BJ (cell line): ENCODE measurements around the gene TPRX2. TPM values are rescaled to one million over a fixed set of nuclear protein-coding genes. Genes with fewer than 3 reads are reported as not detected.

Source experiments
- CTCF ChIA-PET: fragments of 350-600 bp; formaldehyde crosslinking; extraction: SDS; loops from one replicate; lab custom pipeline; 2021; ENCODE audit warnings: antibody characterized with exemption, inconsistent platforms; lab: Yijun Ruan, JAX
- POLR2A ChIA-PET: fragments of 300-600 bp; sonication (Branson Sonifier 250); formaldehyde crosslinking; extraction: SDS; loops from one replicate; lab custom pipeline; 2021; ENCODE audit warnings: antibody characterized with exemption; lab: Charles Lee
- DNase-seq: peaks from one replicate; pipeline ENCODE4 v3.0.0-alpha.2; 2011; ENCODE audit warnings: low read depth
- H3K27me3 ChIP-seq: 2 replicates; pipeline ENCODE4 v1.6.0; 2011; ENCODE audit warnings: low read length; ENCODE audit not compliant: control insufficient read depth, insufficient read depth
- H3K36me3 ChIP-seq: 2 replicates; pipeline ENCODE4 v1.5.1; 2011; ENCODE audit warnings: low read length; ENCODE audit not compliant: control insufficient read depth, insufficient read depth
- H3K4me3 ChIP-seq: 2 replicates; pipeline ENCODE4 v1.5.1; 2011; ENCODE audit warnings: low read depth, mild to moderate bottlenecking, control low read depth, low read length
- CTCF ChIP-seq: IDR thresholded peaks from 2 replicates; pipeline ENCODE4 v1.5.1; 2011; ENCODE audit warnings: low read depth, mild to moderate bottlenecking, control low read depth, inconsistent platforms, low read length, moderate library complexity; ENCODE audit not compliant: insufficient read depth
- polyA plus RNA-seq: library from polyadenylated mRNA; depleted of rRNA; stranded (reverse); fragments of >200 nt; gene quantifications from 2 replicates; pipeline ENCODE4 v1.2.3, GENCODE V29; 2011

TPRX2 gene
- polyA plus RNA-seq, 1 experiment = not detected

GRCh38 chr19:47820410-47820809 is 38.6 kb upstream of the TPRX2 start:
- ChIA-PET POLR2A (no interaction called here), CTCF (interaction anchor here (0.6 to 2.2 kb wide), 2 partner anchors 15 to 43 kb away, joined by 3 to 7 read pairs; no protein-coding TSS in a partner anchor)
- Histone ChIP-seq H3K27me3 (peaks cover 15% of the 10 kb centered on the region), H3K4me3 (no peak overlapping the region), H3K36me3 (no peaks in the 10 kb centered on the region)
- TF ChIP-seq CTCF = no peak
- DNase-seq = no peak

- ChIA-PET POLR2A (no interaction called here), CTCF (interaction anchor here (0.9 kb wide), 1 partner anchor 15 kb away, joined by 4 read pairs; no protein-coding TSS in a partner anchor)
- Histone ChIP-seq H3K27me3 (peaks cover 15% of the 10 kb centered on the region), H3K36me3 (no peaks in the 10 kb centered on the region), H3K4me3 (no peak within 1 kb of the TSS)
- no peak for DNase-seq
- TF ChIP-seq CTCF = no peak
Observed at GRCh38 chr19:47821460-47822020, 37.5 kb upstream of the TPRX2 start, which contains the start of gene CRX. Gene CRX (plus strand): TSS chr19:47821937. CDS start chr19:47834444, 12,507 bp downstream.

- TF ChIP-seq CTCF = no peak
- no peak for DNase-seq
- Histone ChIP-seq H3K36me3 (no peaks in the 10 kb centered on the region), H3K4me3 (no peak overlapping the region), H3K27me3 (peaks cover 14% of the 10 kb centered on the region)
- POLR2A ChIA-PET = no interaction called here
- CTCF ChIA-PET = interaction anchor here (1.3 kb wide), 1 partner anchor 10 kb away, joined by 6 read pairs; no protein-coding TSS in a partner anchor
Observed at GRCh38 chr19:47824396-47824795, 34.6 kb upstream of the TPRX2 start.

- peaks cover 3% of the 10 kb centered on the region; the same call in 1 of the 2 replicates for H3K27me3 ChIP-seq
- CTCF ChIA-PET = interaction anchor here (0.6 to 2.1 kb wide), 3 partner anchors 11 to 434 kb away, joined by 3 to 6 read pairs (median 3); no protein-coding TSS in a partner anchor
- no peak for DNase-seq
- H3K4me3 ChIP-seq = no peak overlapping the region
- H3K36me3 ChIP-seq = no peaks in the 10 kb centered on the region
- POLR2A ChIA-PET = no interaction called here
- TF ChIP-seq CTCF = no peak
Observed at GRCh38 chr19:47826800-47827199, 32.2 kb upstream of the TPRX2 start.

- H3K4me3 ChIP-seq = no peak overlapping the region
- no peak for DNase-seq
- POLR2A ChIA-PET = no interaction called here
- TF ChIP-seq CTCF = no peak
- no peaks in the 10 kb centered on the region for H3K27me3 ChIP-seq
- no peaks in the 10 kb centered on the region for H3K36me3 ChIP-seq
- CTCF ChIA-PET = no interaction called here
Observed at GRCh38 chr19:47832723-47833122, 26.3 kb upstream of the TPRX2 start.
